SK-N-SH treated with all-trans-retinoic acid at 6 μM for 48 hours (cell line): ENCODE results near the gene RPL32.
"Not testable (repeated sequence)": the region's sequence is repeated elsewhere in the genome, so short reads cannot be mapped to it uniquely, and the experiment has no call there.

Source experiments
- ARNTL ChIP-seq: fragments of 450-650 bp; formaldehyde crosslinking; IDR thresholded peaks from 2 replicates; pipeline ENCODE4 v1.5.0; 2020; ENCODE audit warnings: low read depth, mild to moderate bottlenecking, moderate library complexity, borderline replicate concordance
- CSDC2 ChIP-seq: fragments of 250-450 bp; sonication (Bioruptor Pico); IDR thresholded peaks from 2 replicates; pipeline ENCODE4 v1.5.0; 2020; ENCODE audit warnings: mild to moderate bottlenecking, moderate library complexity
- ISL1 ChIP-seq: fragments of 250-450 bp; sonication (Bioruptor Pico); IDR thresholded peaks from 2 replicates; pipeline ENCODE4 v2.1.2; 2022; ENCODE audit warnings: mild to moderate bottlenecking, moderate library complexity
- PPARA ChIP-seq: fragments of 250-450 bp; sonication (Bioruptor Pico); IDR thresholded peaks from 2 replicates; pipeline ENCODE4 v1.5.0; 2020; ENCODE audit warnings: mild to moderate bottlenecking, borderline replicate concordance
- RARB ChIP-seq: fragments of 250-450 bp; sonication (Bioruptor Pico); IDR thresholded peaks from 2 replicates; pipeline ENCODE4 v1.8.0; 2021; ENCODE audit warnings: mild to moderate bottlenecking, moderate library complexity
- SNAI2 ChIP-seq: fragments of 250-450 bp; sonication (Bioruptor Pico); IDR thresholded peaks from 2 replicates; pipeline ENCODE4 v1.5.0; 2020; ENCODE audit warnings: mild to moderate bottlenecking, moderate library complexity
- ZFP3 ChIP-seq: fragments of 250-450 bp; sonication (Bioruptor Pico); IDR thresholded peaks from 2 replicates; pipeline ENCODE4 v1.5.0; 2020; ENCODE audit warnings: mild to moderate bottlenecking, moderate library complexity
- TF ChIP-seq, protein P1 (sequence below): fragments of 250-450 bp; sonication (Bioruptor Pico); IDR thresholded peaks from 2 replicates; pipeline ENCODE4 v1.5.1; 2020; ENCODE audit warnings: low read depth, mild to moderate bottlenecking, moderate library complexity
- TF ChIP-seq, protein P2 (sequence below): fragments of 250-450 bp; sonication (Bioruptor Pico); IDR thresholded peaks from 2 replicates; pipeline ENCODE4 v1.5.1; 2021; ENCODE audit warnings: mild to moderate bottlenecking, moderate library complexity
- TF ChIP-seq, protein P3 (sequence below): fragments of 250-450 bp; sonication (Bioruptor Pico); IDR thresholded peaks from 2 replicates; pipeline ENCODE4 v1.8.0; 2020; ENCODE audit warnings: mild to moderate bottlenecking, moderate library complexity, borderline replicate concordance

DNA sequence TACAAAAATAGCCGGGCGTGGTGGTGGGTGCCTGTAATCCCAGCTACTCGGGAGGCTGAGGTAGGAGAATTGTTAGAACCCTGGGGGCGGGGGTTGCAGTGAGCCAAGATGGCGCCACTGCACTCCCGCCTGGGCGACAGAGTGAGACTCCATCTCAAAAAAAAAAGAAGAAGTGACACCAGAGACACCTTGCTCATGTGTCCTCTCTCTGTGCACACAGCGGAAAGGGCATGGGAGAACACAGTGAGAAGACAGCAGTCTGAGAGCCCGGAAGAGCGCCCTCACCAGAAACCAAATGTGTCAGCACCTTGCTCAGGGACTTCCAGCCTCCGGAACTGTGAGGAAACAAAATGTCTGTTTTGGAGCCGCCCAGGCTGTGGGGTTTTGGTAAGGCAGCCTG lies 40.5 kb upstream of the RPL32 start:
- not testable (repeated sequence) for TF ChIP-seq PPARA (CRISPR knock-in tag); ISL1; CSDC2 (CRISPR knock-in tag); RARB (CRISPR knock-in tag); SNAI2 (CRISPR knock-in tag); ARNTL (CRISPR knock-in tag); ZFP3 (CRISPR knock-in tag)
- TF ChIP-seq, protein P1, sequence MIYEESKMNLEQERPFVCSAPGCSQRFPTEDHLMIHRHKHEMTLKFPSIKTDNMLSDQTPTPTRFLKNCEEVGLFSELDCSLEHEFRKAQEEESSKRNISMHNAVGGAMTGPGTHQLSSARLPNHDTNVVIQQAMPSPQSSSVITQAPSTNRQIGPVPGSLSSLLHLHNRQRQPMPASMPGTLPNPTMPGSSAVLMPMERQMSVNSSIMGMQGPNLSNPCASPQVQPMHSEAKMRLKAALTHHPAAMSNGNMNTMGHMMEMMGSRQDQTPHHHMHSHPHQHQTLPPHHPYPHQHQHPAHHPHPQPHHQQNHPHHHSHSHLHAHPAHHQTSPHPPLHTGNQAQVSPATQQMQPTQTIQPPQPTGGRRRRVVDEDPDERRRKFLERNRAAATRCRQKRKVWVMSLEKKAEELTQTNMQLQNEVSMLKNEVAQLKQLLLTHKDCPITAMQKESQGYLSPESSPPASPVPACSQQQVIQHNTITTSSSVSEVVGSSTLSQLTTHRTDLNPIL: not testable (repeated sequence)
- TF ChIP-seq, protein P2, sequence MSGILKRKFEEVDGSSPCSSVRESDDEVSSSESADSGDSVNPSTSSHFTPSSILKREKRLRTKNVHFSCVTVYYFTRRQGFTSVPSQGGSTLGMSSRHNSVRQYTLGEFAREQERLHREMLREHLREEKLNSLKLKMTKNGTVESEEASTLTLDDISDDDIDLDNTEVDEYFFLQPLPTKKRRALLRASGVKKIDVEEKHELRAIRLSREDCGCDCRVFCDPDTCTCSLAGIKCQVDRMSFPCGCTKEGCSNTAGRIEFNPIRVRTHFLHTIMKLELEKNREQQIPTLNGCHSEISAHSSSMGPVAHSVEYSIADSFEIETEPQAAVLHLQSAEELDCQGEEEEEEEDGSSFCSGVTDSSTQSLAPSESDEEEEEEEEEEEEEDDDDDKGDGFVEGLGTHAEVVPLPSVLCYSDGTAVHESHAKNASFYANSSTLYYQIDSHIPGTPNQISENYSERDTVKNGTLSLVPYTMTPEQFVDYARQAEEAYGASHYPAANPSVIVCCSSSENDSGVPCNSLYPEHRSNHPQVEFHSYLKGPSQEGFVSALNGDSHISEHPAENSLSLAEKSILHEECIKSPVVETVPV (CRISPR knock-in tag): not testable (repeated sequence)
- TF ChIP-seq, protein P3, sequence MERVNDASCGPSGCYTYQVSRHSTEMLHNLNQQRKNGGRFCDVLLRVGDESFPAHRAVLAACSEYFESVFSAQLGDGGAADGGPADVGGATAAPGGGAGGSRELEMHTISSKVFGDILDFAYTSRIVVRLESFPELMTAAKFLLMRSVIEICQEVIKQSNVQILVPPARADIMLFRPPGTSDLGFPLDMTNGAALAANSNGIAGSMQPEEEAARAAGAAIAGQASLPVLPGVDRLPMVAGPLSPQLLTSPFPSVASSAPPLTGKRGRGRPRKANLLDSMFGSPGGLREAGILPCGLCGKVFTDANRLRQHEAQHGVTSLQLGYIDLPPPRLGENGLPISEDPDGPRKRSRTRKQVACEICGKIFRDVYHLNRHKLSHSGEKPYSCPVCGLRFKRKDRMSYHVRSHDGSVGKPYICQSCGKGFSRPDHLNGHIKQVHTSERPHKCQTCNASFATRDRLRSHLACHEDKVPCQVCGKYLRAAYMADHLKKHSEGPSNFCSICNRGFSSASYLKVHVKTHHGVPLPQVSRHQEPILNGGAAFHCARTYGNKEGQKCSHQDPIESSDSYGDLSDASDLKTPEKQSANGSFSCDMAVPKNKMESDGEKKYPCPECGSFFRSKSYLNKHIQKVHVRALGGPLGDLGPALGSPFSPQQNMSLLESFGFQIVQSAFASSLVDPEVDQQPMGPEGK (CRISPR knock-in tag): not testable (repeated sequence)
